ENCODE data around the gene ARHGAP26. TPM values are rescaled to one million over a fixed set of nuclear protein-coding genes. Genes with fewer than 3 reads are reported as not detected.

The ARHGAP26 gene
- total RNA-seq, 1 experiment from 2014 or later: 54.3 TPM

DNA sequence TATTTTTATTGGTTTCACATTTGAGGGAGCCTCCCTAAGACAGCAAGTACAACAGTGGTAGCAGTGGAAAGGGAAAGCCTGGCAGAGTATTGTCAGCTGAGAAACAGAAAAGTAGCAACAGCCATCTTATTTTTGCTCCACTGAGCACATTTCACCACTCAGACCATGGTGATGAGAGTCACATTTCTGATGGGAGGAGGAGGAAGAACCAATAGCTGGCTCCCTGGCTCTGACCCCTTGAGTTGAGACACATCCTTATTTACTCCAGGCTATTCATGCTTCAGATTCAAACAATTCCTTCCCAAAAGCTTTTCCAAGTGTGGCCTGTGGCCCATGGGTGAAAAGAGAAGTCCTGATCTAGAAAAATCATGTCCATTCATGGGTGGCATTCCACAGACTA is 236.3 kb downstream of the ARHGAP26 start:
- H3K4me3 Mint-ChIP-seq (ENCODE audit: unreplicated experiment): no peak overlapping the region
- no peak for TF ChIP-seq CTCF (IDR thresholded peaks at IDR 0.05; ENCODE audit: unreplicated experiment)
- BruUV-seq (replicated peaks): no TSS peak
- DNase-seq (ENCODE audit: unreplicated experiment): no peak
- intact Hi-C loops (cut with micrococcal nuclease): loop anchor here (10.0 kb wide), 2 partner anchors 1138 to 1178 kb away; no protein-coding TSS in a partner anchor
- ChIA-PET CTCF (interaction anchor here (0.6 to 1.4 kb wide), 8 partner anchors 25 to 1186 kb away, joined by 3 to 8 read pairs (median 3); no protein-coding TSS in a partner anchor), POLR2A (interaction anchor here (0.9 to 1.3 kb wide), 2 partner anchors 72 to 397 kb away, joined by 4 to 5 read pairs; partner anchors contain the start of gene NR3C1)
- H3K9me3 Mint-ChIP-seq (ENCODE audit: unreplicated experiment): no peaks in the 10 kb centered on the region
- H3K27ac Mint-ChIP-seq (ENCODE audit: low read depth, unreplicated experiment): no peak overlapping the region
- H3K4me1 Mint-ChIP-seq (ENCODE audit: insufficient read depth, unreplicated experiment): peaks cover 42% of the 10 kb centered on the region
- H3K36me3 Mint-ChIP-seq (ENCODE audit: insufficient read depth, unreplicated experiment): no peaks in the 10 kb centered on the region
- no peaks in the 10 kb centered on the region for H3K27me3 Mint-ChIP-seq (ENCODE audit: insufficient read depth, unreplicated experiment)

GRCh38 chr5:143008032-143008431 is 237.9 kb downstream of the ARHGAP26 start:
- no TSS peak for BruUV-seq (replicated peaks)
- Mint-ChIP-seq H3K27me3 (ENCODE audit: insufficient read depth, unreplicated experiment) (no peaks in the 10 kb centered on the region), H3K36me3 (ENCODE audit: insufficient read depth, unreplicated experiment) (no peaks in the 10 kb centered on the region), H3K9me3 (ENCODE audit: unreplicated experiment) (no peaks in the 10 kb centered on the region), H3K4me1 (ENCODE audit: insufficient read depth, unreplicated experiment) (peaks cover 31% of the 10 kb centered on the region), H3K4me3 (ENCODE audit: unreplicated experiment) (peak overlapping the region; percentile 43), H3K27ac (ENCODE audit: low read depth, unreplicated experiment) (peak overlapping the region; percentile 75)
- no peak for DNase-seq (ENCODE audit: unreplicated experiment)
- intact Hi-C loops (cut with micrococcal nuclease): loop anchor here (10.0 kb wide), 2 partner anchors 1137 to 1177 kb away; no protein-coding TSS in a partner anchor
- ChIA-PET POLR2A (interaction anchor here (0.5 to 2.9 kb wide), 8 partner anchors 9 to 396 kb away, joined by 3 to 18 read pairs (median 6); partner anchors contain the start of gene NR3C1), CTCF (interaction anchor here (0.6 to 1.8 kb wide), 4 partner anchors 14 to 397 kb away, joined by 3 to 6 read pairs (median 4); partner anchors contain the start of gene NR3C1)
- no peak for TF ChIP-seq CTCF (IDR thresholded peaks at IDR 0.05; ENCODE audit: unreplicated experiment)

GRCh38 chr5:143008809-143009521 is 238.8 kb downstream of the ARHGAP26 start:
- Mint-ChIP-seq H3K27ac (ENCODE audit: low read depth, unreplicated experiment) (peak overlapping the region; percentile 75), H3K36me3 (ENCODE audit: insufficient read depth, unreplicated experiment) (no peaks in the 10 kb centered on the region), H3K9me3 (ENCODE audit: unreplicated experiment) (no peaks in the 10 kb centered on the region), H3K4me1 (ENCODE audit: insufficient read depth, unreplicated experiment) (peaks cover 24% of the 10 kb centered on the region), H3K27me3 (ENCODE audit: insufficient read depth, unreplicated experiment) (no peaks in the 10 kb centered on the region), H3K4me3 (ENCODE audit: unreplicated experiment) (peak overlapping the region; percentile 43)
- ChIA-PET POLR2A (interaction anchor here (0.6 to 2.9 kb wide), 18 partner anchors 10 to 395 kb away, joined by 3 to 18 read pairs (median 3); partner anchors contain the start of gene NR3C1), CTCF (interaction anchor here (0.6 to 1.8 kb wide), 7 partner anchors 13 to 816 kb away, joined by 3 to 6 read pairs (median 3); partner anchors contain the start of gene NR3C1)
- TF ChIP-seq CTCF (IDR thresholded peaks at IDR 0.05; ENCODE audit: unreplicated experiment): peak; percentile 14
- intact Hi-C loops (cut with micrococcal nuclease): loop anchor here (1.0 to 10.0 kb wide), 3 partner anchors 87 to 1176 kb away; no protein-coding TSS in a partner anchor
- BruUV-seq (replicated peaks): TSS peak; percentile 85
- DNase-seq (ENCODE audit: unreplicated experiment): peak; percentile 95

- no TSS peak for BruUV-seq (replicated peaks)
- peaks cover 24% of the 10 kb centered on the region for H3K4me1 Mint-ChIP-seq (ENCODE audit: insufficient read depth, unreplicated experiment)
- ChIA-PET CTCF (interaction anchor here (0.6 to 1.3 kb wide), 4 partner anchors 9 to 113 kb away, joined by 3 to 4 read pairs (median 3); no protein-coding TSS in a partner anchor), POLR2A (interaction anchor here (0.5 to 2.9 kb wide), 5 partner anchors 130 to 394 kb away, joined by 3 to 18 read pairs (median 3); partner anchors contain the start of gene NR3C1)
- H3K27me3 Mint-ChIP-seq (ENCODE audit: insufficient read depth, unreplicated experiment): no peaks in the 10 kb centered on the region
- peak overlapping the region; percentile 75 for H3K27ac Mint-ChIP-seq (ENCODE audit: low read depth, unreplicated experiment)
- intact Hi-C loops (cut with micrococcal nuclease): loop anchor here (5.0 kb wide), 2 partner anchors 677 to 957 kb away; no protein-coding TSS in a partner anchor
- no peak for TF ChIP-seq CTCF (IDR thresholded peaks at IDR 0.05; ENCODE audit: unreplicated experiment)
- H3K36me3 Mint-ChIP-seq (ENCODE audit: insufficient read depth, unreplicated experiment): no peaks in the 10 kb centered on the region
- no peak for DNase-seq (ENCODE audit: unreplicated experiment)
- H3K4me3 Mint-ChIP-seq (ENCODE audit: unreplicated experiment): no peak overlapping the region
- no peaks in the 10 kb centered on the region for H3K9me3 Mint-ChIP-seq (ENCODE audit: unreplicated experiment)
These were observed 240.2 kb downstream of the ARHGAP26 start for GRCh38 chr5:143010351-143010750.

Data from MCF 10A (cell line).